ENCODE measurements around the gene TCHH.

Gene TCHH

DNA sequence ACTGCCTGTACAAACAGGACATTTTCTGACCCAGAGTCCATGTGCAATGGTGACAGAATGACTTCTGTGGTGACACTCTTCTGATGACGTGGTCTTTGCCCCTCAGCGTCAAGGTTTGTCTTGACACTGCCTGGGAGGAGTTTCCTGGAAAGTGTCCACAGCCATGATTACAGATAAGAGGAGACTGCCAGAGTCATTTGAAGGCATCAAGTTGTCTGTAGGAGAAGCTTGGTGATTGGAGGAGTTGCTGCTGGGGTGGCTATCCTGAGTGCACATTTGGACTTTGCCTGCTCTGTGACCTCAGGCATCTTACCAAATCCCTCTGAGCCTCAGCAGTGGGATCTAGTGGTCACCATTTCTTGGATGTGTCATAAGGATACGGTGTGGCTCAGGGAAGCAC is 44.1 kb downstream of the TCHH start:
- TF ChIP-seq, protein P1, sequence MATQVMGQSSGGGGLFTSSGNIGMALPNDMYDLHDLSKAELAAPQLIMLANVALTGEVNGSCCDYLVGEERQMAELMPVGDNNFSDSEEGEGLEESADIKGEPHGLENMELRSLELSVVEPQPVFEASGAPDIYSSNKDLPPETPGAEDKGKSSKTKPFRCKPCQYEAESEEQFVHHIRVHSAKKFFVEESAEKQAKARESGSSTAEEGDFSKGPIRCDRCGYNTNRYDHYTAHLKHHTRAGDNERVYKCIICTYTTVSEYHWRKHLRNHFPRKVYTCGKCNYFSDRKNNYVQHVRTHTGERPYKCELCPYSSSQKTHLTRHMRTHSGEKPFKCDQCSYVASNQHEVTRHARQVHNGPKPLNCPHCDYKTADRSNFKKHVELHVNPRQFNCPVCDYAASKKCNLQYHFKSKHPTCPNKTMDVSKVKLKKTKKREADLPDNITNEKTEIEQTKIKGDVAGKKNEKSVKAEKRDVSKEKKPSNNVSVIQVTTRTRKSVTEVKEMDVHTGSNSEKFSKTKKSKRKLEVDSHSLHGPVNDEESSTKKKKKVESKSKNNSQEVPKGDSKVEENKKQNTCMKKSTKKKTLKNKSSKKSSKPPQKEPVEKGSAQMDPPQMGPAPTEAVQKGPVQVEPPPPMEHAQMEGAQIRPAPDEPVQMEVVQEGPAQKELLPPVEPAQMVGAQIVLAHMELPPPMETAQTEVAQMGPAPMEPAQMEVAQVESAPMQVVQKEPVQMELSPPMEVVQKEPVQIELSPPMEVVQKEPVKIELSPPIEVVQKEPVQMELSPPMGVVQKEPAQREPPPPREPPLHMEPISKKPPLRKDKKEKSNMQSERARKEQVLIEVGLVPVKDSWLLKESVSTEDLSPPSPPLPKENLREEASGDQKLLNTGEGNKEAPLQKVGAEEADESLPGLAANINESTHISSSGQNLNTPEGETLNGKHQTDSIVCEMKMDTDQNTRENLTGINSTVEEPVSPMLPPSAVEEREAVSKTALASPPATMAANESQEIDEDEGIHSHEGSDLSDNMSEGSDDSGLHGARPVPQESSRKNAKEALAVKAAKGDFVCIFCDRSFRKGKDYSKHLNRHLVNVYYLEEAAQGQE (IDR thresholded peaks at IDR 0.05; ENCODE audit: insufficient read depth in 1 of 2, low read depth in 2 of 2, low read length in 2 of 2) = no peak
- no peak for TF ChIP-seq POLR2AphosphoS5 (IDR thresholded peaks at IDR 0.05; ENCODE audit: low read depth, low read length)
- TF ChIP-seq FOXP2 (optimal IDR thresholded peaks at IDR 0.05; ENCODE audit: borderline replicate concordance, extremely low read depth, extremely low read length, insufficient read depth) = no peak
- TF ChIP-seq SIN3A (IDR thresholded peaks at IDR 0.05; ENCODE audit: borderline replicate concordance, insufficient read depth, low read length) = no peak
- no peak for TF ChIP-seq TAF1 (IDR thresholded peaks at IDR 0.05; ENCODE audit: borderline replicate concordance, insufficient read depth, low read length)

DNA sequence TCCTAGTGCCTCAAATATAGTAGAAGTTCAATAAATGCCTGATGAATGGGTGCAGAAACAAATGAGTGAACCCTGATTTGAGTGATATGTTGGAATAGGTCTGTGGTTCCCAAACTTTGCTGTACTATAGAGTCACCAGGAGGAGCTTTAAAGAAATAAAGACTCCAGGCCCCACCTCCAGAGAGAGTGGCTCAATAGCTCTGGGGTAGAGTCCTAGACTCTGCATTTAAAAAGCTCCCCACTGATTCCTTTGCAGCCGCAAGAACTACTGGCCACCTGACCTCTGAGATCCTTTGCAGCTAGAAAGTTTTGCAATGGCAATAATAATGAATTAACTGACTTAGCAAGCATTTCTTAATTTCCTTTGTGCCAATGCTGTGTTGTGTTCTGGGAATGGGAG is 47.3 kb downstream of the TCHH start:
- no peak for TF ChIP-seq FOXP2 (optimal IDR thresholded peaks at IDR 0.05; ENCODE audit: borderline replicate concordance, extremely low read depth, extremely low read length, insufficient read depth)
- TF ChIP-seq, protein P1 (IDR thresholded peaks at IDR 0.05; ENCODE audit: insufficient read depth in 1 of 2, low read depth in 2 of 2, low read length in 2 of 2) = no peak
- TF ChIP-seq POLR2AphosphoS5 (IDR thresholded peaks at IDR 0.05; ENCODE audit: low read depth, low read length) = no peak
- TF ChIP-seq TAF1 (IDR thresholded peaks at IDR 0.05; ENCODE audit: borderline replicate concordance, insufficient read depth, low read length) = no peak
- no peak for TF ChIP-seq SIN3A (IDR thresholded peaks at IDR 0.05; ENCODE audit: borderline replicate concordance, insufficient read depth, low read length)

DNA sequence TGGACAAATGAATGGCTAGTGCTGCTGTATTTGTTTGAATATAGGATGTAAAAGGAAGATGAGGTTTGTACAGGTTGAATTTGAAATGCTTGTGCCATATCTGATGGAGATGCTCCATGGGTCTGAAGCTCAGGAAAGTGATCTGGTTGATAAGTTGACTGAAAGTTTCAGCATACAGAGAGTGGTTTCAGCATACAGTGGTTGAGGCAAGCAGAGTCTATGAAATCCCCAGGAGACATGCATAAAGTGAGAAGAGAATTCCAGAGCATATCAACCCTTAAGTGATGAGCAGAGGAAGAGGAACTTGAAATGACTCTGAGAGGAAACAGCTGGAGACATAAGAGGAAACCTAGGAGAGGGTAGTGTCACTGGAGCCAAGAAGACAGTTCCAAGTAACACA is 48.1 kb downstream of the TCHH start:
- no peak for TF ChIP-seq POLR2AphosphoS5 (IDR thresholded peaks at IDR 0.05; ENCODE audit: low read depth, low read length)
- no peak for TF ChIP-seq TAF1 (IDR thresholded peaks at IDR 0.05; ENCODE audit: borderline replicate concordance, insufficient read depth, low read length)
- no peak for TF ChIP-seq SIN3A (IDR thresholded peaks at IDR 0.05; ENCODE audit: borderline replicate concordance, insufficient read depth, low read length)
- TF ChIP-seq, protein P1 (IDR thresholded peaks at IDR 0.05; ENCODE audit: insufficient read depth in 1 of 2, low read depth in 2 of 2, low read length in 2 of 2) = no peak
- TF ChIP-seq FOXP2 (optimal IDR thresholded peaks at IDR 0.05; ENCODE audit: borderline replicate concordance, extremely low read depth, extremely low read length, insufficient read depth) = no peak

DNA sequence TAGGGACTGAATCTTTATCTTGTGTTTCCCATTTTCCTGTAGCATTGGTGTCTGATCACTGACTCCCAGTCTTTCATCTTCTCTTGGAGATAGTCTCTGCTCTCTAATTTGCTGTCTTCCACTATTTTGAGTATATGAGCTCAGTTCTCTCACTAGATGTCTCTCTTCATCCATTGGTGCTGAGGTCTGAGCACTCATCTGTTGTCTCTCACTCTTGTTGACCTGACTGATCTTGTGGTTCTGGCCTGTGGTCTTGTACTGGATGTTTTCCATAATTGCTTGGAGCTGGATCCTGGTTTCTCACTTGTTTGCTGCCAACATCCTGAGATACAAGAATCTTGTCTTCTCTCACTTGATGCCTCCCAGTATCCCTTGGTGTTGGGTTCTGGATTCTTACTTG is 53.3 kb downstream of the TCHH start:
- no peak for TF ChIP-seq SIN3A (IDR thresholded peaks at IDR 0.05; ENCODE audit: borderline replicate concordance, insufficient read depth, low read length)
- TF ChIP-seq, protein P1 (IDR thresholded peaks at IDR 0.05; ENCODE audit: insufficient read depth in 1 of 2, low read depth in 2 of 2, low read length in 2 of 2) = no peak
- no peak for TF ChIP-seq TAF1 (IDR thresholded peaks at IDR 0.05; ENCODE audit: borderline replicate concordance, insufficient read depth, low read length)
- no peak for TF ChIP-seq POLR2AphosphoS5 (IDR thresholded peaks at IDR 0.05; ENCODE audit: low read depth, low read length)
- no peak for TF ChIP-seq FOXP2 (optimal IDR thresholded peaks at IDR 0.05; ENCODE audit: borderline replicate concordance, extremely low read depth, extremely low read length, insufficient read depth)
